ENCODE data around the gene DPH3. TPM values are rescaled to one million over a fixed set of nuclear protein-coding genes. Genes with fewer than 3 reads are reported as not detected.

Gene DPH3
- polyA plus RNA-seq, 6 donors from 2014 or later = 17.2 to 26.4 (median 21.3) TPM

DNA sequence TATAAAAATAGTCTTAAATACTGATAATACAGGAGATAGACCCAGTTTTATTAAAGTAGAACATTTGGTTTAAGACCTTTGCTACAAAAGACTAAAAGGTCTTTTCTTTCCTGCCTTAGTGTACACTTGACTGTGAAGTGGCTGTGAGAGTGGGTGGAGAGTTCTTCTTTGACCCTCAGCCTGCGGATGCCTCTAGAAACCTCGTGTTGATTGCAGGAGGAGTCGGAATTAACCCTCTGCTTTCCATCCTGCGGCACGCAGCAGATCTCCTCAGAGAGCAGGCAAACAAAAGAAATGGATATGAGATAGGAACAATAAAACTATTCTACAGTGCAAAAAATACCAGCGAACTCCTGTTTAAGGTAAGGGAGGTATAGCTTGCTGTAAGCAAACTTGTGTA lies 36.8 kb upstream of the DPH3 start:
- Mint-ChIP-seq H3K4me1 (peaks cover 27 to 54% (median 28%) of the 10 kb centered on the region in 3 donors), H3K27me3 (no peaks in the 10 kb centered on the region), H3K27ac (peak overlapping the region in 5 of 6 donors; percentile 44 to 92 (median 80)), H3K36me3 (peaks cover 6 to 27% of the 10 kb centered on the region in 2 donors), H3K9me3 (peaks cover 0 to 6% (median 0%) of the 10 kb centered on the region in 7 donors), H3K4me3 (peak overlapping the region in 4 of 8 donors; percentile 25 to 90 (median 69))
- ATAC-seq (ENCODE audit: low read depth in 2 of 2) (no peak), DNase-seq (no peak)

GRCh38 chr3:16300881-16301359 lies 36.2 kb upstream of the DPH3 start:
- Mint-ChIP-seq H3K27ac (peak overlapping the region; percentile 44 to 88 (median 80)), H3K4me1 (peaks cover 28 to 55% (median 29%) of the 10 kb centered on the region in 3 donors), H3K36me3 (peaks cover 10 to 33% of the 10 kb centered on the region in 2 donors), H3K27me3 (no peaks in the 10 kb centered on the region), H3K9me3 (peaks cover 0 to 6% (median 0%) of the 10 kb centered on the region in 7 donors), H3K4me3 (peak overlapping the region in 7 of 8 donors; percentile 45 to 90 (median 72))
- ATAC-seq (ENCODE audit: low read depth in 2 of 2) (peak; percentile 84), DNase-seq (peak; percentile 32)

- Mint-ChIP-seq H3K27ac (peak overlapping the region in 4 of 6 donors; percentile 27 to 82 (median 64)), H3K9me3 (peaks cover 0 to 6% (median 0%) of the 10 kb centered on the region in 7 donors), H3K27me3 (no peaks in the 10 kb centered on the region), H3K4me3 (peak overlapping the region in 5 of 8 donors; percentile 4 to 72 (median 47)), H3K36me3 (peaks cover 15 to 39% of the 10 kb centered on the region in 2 donors), H3K4me1 (peaks cover 33 to 59% (median 35%) of the 10 kb centered on the region in 3 donors)
- DNase-seq (no peak), ATAC-seq (ENCODE audit: low read depth in 2 of 2) (peak; percentile 55 to 61)
These were observed 35.6 kb upstream of the DPH3 start for GRCh38 chr3:16300307-16300706.

DNA sequence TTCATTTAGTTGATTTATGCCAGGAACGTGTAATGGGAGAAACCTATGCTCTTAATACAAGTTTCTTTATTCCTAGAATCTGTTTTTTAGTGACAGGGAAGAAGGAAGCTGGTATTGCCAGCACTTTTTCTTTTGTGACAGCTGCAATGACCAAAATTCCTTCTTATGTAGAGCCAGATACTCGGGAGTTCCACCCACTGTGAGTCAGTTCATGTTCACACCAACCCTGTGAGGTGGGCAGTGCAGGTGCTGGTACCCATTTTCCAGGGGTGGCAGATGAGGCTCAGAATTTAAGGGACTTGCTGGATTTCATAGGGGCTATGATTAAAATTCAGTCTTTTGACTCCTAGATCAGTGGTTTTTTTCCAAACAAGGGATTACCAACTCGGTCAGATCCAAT lies 35.0 kb upstream of the DPH3 start:
- Mint-ChIP-seq H3K9me3 (peaks cover 0 to 6% (median 0%) of the 10 kb centered on the region in 7 donors), H3K4me1 (peaks cover 35 to 59% (median 37%) of the 10 kb centered on the region in 3 donors), H3K27me3 (no peaks in the 10 kb centered on the region), H3K4me3 (peak overlapping the region in 3 of 8 donors; percentile 4 to 50 (median 40)), H3K27ac (peak overlapping the region in 4 of 6 donors; percentile 27 to 82 (median 64)), H3K36me3 (peaks cover 16 to 39% of the 10 kb centered on the region in 2 donors)
- ATAC-seq (ENCODE audit: low read depth in 2 of 2) (no peak), DNase-seq (no peak)

DNA sequence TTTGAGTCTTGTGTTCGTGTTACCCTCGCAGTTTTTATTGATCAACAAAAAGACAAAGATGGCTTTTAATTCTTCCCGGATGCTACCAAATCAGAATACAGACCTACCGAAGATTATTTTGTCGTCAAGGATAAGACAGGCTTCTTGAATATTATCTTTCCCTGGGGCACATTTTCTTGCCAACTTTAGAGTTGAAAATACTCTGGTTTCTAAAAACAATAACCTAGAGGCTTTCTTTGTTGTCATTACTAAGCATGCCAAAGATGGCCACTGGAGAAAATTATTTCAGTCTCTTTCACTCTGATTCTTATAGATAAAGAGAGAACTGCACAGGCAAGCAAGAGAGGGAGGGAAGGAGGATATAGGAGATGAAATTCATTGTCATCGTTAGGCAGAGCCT lies 34.1 kb upstream of the DPH3 start:
- Mint-ChIP-seq H3K36me3 (peaks cover 16 to 33% of the 10 kb centered on the region in 2 donors), H3K4me1 (peaks cover 35 to 59% (median 37%) of the 10 kb centered on the region in 3 donors), H3K27me3 (no peaks in the 10 kb centered on the region), H3K27ac (peak overlapping the region in 1 of 6 donors; percentile 80), H3K9me3 (peaks cover 0 to 6% (median 0%) of the 10 kb centered on the region in 7 donors), H3K4me3 (no peak overlapping the region)
- no peak for ATAC-seq (ENCODE audit: low read depth in 2 of 2)
- no peak for DNase-seq

DNA sequence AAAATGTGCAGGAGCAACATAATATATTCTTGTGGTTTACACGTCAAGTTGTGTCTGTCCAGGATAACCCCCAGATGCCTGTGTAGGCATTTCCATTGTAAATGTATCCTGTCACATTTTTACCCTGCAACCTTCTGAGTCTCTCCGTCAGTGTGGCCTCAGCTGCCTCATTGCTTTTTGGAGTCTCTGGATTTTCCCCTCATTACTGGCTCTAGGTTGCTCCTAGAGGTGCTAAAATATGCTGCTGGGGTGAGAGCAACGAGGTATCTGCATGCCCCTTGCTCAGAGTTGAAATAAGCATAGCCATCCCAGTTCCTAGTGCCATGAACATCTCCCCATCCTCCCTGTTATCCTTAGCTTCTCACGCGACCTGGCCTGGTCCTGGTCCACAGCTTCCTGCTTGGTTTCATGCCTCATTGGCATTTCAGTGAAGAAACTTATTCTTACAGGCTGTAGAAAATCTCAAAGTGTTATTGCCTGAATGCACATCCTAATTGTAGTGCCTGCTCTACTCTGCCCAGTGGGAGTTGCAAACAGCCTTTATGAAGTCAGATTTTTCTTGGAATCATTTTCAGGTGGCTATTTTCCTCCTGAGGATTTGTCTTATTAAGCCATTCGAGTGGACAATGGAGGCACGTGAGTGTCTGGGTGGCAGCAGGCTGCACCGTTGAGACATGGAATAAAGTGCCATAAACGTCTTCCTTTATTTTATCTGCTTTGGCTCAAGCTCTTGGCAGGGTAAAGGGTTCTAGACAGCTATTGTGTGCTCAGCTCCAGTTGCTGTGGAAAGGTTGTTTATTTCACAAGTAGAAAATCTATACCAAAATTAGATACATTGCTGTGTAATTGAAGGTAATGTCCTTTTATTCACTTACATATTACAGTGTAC lies 33.5 kb upstream of the DPH3 start:
- H3K27me3 Mint-ChIP-seq = no peaks in the 10 kb centered on the region
- DNase-seq (no peak), ATAC-seq (ENCODE audit: low read depth in 2 of 2) (no peak)
- H3K27ac Mint-ChIP-seq = peak overlapping the region in 4 of 6 donors; percentile 57 to 95 (median 77)
- peaks cover 14 to 30% of the 10 kb centered on the region in 2 donors for H3K36me3 Mint-ChIP-seq
- peaks cover 0 to 6% (median 0%) of the 10 kb centered on the region in 7 donors for H3K9me3 Mint-ChIP-seq
- peaks cover 33 to 57% (median 35%) of the 10 kb centered on the region in 3 donors for H3K4me1 Mint-ChIP-seq
- peak overlapping the region in 1 of 8 donors; percentile 86 for H3K4me3 Mint-ChIP-seq

DNA sequence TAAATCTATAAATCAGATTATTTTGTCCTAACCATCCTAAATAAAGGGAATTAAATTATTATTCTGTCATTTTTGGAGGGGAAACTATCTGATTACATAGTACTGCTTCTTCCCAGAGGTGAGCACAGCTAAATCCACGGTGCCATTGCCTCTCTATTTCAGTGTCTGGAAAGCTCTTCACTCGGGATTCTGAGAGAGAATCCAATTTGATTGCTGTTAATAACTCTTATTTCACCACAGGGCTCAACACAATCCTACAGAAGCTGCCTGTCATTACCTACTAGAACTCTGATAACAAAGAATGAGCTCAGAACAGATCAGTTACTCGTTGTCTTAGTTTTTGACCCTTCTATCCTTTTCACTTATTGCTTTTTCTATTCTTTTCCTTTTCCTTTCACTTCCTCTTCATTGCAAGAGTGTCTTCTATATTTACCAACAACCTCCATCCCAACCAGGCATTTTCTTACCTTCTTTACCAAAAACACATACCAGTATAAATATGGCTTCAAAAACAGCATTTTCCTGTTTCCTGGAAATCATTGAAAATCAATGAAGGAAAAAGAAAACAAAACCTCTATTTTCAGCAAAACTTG lies 30.7 kb upstream of the DPH3 start:
- peak overlapping the region in 3 of 6 donors; percentile 0 to 70 (median 69) for H3K27ac Mint-ChIP-seq
- peak; percentile 37 to 66 for ATAC-seq (ENCODE audit: low read depth in 2 of 2)
- DNase-seq = peak; percentile 11
- H3K27me3 Mint-ChIP-seq = no peaks in the 10 kb centered on the region
- H3K4me3 Mint-ChIP-seq = peak overlapping the region in 3 of 8 donors; percentile 14 to 43 (median 26)
- H3K36me3 Mint-ChIP-seq = peaks cover 11 to 17% of the 10 kb centered on the region in 2 donors
- peaks cover 28 to 44% (median 32%) of the 10 kb centered on the region in 3 donors for H3K4me1 Mint-ChIP-seq
- peaks cover 0 to 6% (median 0%) of the 10 kb centered on the region in 7 donors for H3K9me3 Mint-ChIP-seq

- peaks cover 26 to 44% (median 30%) of the 10 kb centered on the region in 3 donors for H3K4me1 Mint-ChIP-seq
- H3K27me3 Mint-ChIP-seq = no peaks in the 10 kb centered on the region
- no peak for DNase-seq
- no peak for ATAC-seq (ENCODE audit: low read depth in 2 of 2)
- peaks cover 0 to 6% (median 0%) of the 10 kb centered on the region in 7 donors for H3K9me3 Mint-ChIP-seq
- peak overlapping the region in 1 of 6 donors; percentile 4 for H3K27ac Mint-ChIP-seq
- H3K36me3 Mint-ChIP-seq = peaks cover 11 to 17% of the 10 kb centered on the region in 2 donors
- H3K4me3 Mint-ChIP-seq = no peak overlapping the region
These were observed 30.1 kb upstream of the DPH3 start for GRCh38 chr3:16294844-16295243.

GRCh38 chr3:16290827-16291196 lies 26.1 kb upstream of the DPH3 start:
- DNase-seq (no peak), ATAC-seq (ENCODE audit: low read depth in 2 of 2) (peak; percentile 52 to 61)
- Mint-ChIP-seq H3K27ac (peak overlapping the region in 2 of 6 donors; percentile 14 to 63), H3K9me3 (no peaks in the 10 kb centered on the region), H3K4me1 (peaks cover 23 to 45% (median 29%) of the 10 kb centered on the region in 3 donors), H3K36me3 (peaks cover 5 to 7% of the 10 kb centered on the region in 2 donors), H3K27me3 (no peaks in the 10 kb centered on the region), H3K4me3 (peak overlapping the region in 3 of 8 donors; percentile 16 to 56 (median 45))

DNA sequence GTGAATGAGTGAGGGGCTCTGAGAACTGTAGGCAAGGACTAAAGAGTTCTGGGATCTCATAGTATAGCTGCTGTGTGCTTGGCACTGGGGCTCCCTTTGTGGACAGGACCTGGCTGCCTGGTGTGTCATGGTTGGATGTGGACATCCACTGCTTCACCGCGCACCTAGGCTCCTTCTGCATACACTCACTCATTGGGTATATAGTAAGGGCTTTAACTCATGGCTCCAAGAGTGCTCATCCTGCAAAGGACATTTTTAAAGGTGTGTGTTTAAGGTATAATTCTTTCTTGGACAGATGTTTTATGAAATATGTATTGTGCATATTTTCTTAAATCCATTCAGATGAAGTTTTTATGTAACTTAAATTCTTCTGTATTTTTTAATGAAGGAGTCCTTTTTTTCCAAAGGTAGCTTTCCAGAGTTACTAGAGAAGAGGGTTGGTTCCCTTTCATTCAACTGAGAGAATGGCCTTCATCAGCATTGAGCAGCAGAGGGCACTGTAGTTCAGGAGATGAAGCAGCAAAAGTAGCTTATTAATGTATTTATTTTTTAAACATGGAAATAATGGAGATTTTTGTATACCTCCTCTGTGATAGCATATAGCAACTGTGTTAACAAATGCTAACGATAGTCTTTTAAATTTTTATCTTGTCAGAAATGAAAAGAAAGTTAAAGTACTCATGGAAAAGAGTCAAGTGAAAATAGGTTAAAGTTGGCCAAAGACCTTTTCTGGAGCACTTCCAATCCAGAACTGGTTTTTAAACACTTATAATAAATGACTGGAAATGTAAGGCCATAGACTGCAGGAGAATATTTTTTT lies 25.5 kb upstream of the DPH3 start:
- DNase-seq (peak; percentile 30), ATAC-seq (ENCODE audit: low read depth in 2 of 2) (peak; percentile 43 to 54)
- Mint-ChIP-seq H3K4me3 (peak overlapping the region in 3 of 8 donors; percentile 16 to 58 (median 45)), H3K27me3 (no peaks in the 10 kb centered on the region), H3K4me1 (peaks cover 17 to 42% (median 23%) of the 10 kb centered on the region in 3 donors), H3K27ac (peak overlapping the region in 3 of 6 donors; percentile 14 to 63 (median 15)), H3K9me3 (no peaks in the 10 kb centered on the region), H3K36me3 (peaks cover 0 to under 1% of the 10 kb centered on the region in 2 donors)

- Mint-ChIP-seq H3K4me3 (no peak overlapping the region), H3K27me3 (no peaks in the 10 kb centered on the region), H3K27ac (peak overlapping the region in 2 of 6 donors; percentile 31 to 69), H3K36me3 (no peaks in the 10 kb centered on the region), H3K9me3 (no peaks in the 10 kb centered on the region), H3K4me1 (peaks cover 16 to 39% (median 22%) of the 10 kb centered on the region in 3 donors)
- ATAC-seq (ENCODE audit: low read depth in 2 of 2) (no peak), DNase-seq (no peak)
These were observed 24.6 kb upstream of the DPH3 start for GRCh38 chr3:16289144-16289889.

GRCh38 chr3:16288664-16289063 lies 23.9 kb upstream of the DPH3 start:
- no peaks in the 10 kb centered on the region for H3K36me3 Mint-ChIP-seq
- no peak overlapping the region for H3K27ac Mint-ChIP-seq
- no peaks in the 10 kb centered on the region for H3K27me3 Mint-ChIP-seq
- H3K4me3 Mint-ChIP-seq = no peak overlapping the region
- H3K9me3 Mint-ChIP-seq = no peaks in the 10 kb centered on the region
- ATAC-seq (ENCODE audit: low read depth in 2 of 2) = no peak
- peaks cover 16 to 39% (median 22%) of the 10 kb centered on the region in 3 donors for H3K4me1 Mint-ChIP-seq
- no peak for DNase-seq
